HG03196 (cell line): ENCODE measurements around the gene KCNF1.

ENCODE experiments used
- ATAC-seq: cut with Tn5 transposase; IDR thresholded peaks from one replicate; pipeline ENCODE4 v1.9.1; 2021; ENCODE audit not compliant: unreplicated experiment

Gene KCNF1

DNA sequence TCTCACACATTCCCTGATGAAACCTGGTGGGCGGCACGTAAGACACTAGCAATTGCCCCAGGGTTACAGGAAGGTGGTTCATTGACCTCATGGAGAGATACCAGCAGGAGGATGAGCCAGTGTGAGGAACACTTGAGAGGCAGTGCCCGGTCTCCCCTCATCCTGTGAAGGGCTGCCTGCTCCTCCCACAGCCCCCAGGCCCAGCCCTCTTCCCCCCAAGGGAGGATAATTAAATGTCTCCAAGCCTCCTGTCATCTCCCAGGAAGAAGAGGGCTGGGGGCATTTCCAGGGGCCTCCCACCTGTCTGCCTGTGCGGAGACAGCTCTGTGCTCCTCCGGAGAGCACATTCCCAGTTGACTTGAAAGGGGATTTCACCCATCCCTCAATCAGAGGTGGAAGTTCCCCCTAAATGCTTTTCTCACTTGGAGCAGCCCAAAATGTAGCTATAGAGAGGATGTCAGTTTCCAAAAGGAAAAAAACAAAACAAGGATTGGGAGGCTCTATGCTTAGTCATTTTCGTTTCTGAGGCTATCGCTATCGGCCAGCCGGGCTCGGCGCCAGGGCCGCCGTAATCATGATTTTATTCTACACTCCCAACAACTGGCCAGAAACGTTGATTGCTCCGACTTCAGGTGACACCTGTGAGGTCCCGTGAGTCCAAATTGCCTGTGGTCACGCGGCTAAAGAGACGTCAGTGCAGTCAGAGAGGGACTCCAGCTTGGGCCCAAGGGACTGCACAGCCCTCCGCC, 7.1 kb downstream of the KCNF1 start:
- no peak for ATAC-seq

DNA sequence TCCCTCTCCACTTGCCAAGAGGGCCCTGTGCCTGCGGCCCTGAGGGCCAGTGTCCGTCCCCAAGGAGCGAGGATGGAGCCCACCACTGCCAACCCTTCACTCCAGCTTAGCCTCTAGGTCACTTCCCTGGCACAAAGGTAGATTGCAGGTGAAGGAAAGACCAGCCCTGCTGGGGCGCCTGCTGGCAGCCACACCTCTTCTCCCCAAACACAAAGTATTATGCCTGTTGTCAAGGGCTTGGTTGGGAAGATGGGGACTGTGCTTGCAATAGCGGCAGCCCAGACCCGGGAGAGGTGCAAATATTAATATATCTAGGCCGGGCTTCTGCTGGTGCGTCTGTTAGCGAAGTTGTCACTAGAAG, 7.7 kb downstream of the KCNF1 start:
- ATAC-seq: no peak

DNA sequence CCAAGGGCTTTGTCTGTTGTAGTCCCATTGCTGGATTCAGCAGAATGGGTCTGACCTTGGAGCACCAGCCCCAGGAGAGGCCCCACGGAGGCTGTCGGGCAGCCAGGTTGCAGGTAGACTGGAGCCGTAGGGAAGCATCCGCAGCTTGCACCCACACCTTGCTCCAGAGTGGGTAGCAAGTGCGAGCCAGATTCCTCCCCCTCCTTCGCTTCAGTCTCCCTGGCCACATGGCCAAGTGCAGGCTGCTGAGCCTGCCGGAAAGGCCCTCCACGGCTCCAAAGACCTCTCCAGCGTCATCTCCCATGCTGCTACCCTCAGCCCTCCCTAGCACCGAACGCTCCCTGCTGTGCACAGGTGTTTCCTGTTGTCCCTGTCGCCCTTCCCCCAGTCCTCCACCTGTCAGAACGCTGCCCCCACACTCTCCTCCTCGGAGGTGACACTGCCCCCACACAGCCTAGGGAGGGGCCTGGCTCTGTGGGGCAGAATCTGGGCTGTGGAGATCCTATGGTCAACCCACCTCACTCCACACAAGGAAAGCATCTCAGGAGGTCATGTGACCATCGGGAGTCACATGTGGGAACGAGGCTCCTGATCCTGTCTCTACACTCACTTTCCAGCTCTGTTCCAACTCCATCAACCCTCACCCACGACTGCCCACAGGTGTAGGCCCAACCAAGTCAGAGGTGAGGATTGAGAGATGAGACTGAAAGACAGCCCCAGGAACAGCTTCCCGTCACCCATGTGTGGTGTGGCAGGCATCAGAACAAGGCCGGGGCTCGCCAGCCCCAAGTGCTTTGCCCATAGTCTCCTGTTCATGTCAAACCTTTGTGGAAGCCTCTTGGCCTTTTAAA, 8.3 kb downstream of the KCNF1 start:
- no peak for ATAC-seq

DNA sequence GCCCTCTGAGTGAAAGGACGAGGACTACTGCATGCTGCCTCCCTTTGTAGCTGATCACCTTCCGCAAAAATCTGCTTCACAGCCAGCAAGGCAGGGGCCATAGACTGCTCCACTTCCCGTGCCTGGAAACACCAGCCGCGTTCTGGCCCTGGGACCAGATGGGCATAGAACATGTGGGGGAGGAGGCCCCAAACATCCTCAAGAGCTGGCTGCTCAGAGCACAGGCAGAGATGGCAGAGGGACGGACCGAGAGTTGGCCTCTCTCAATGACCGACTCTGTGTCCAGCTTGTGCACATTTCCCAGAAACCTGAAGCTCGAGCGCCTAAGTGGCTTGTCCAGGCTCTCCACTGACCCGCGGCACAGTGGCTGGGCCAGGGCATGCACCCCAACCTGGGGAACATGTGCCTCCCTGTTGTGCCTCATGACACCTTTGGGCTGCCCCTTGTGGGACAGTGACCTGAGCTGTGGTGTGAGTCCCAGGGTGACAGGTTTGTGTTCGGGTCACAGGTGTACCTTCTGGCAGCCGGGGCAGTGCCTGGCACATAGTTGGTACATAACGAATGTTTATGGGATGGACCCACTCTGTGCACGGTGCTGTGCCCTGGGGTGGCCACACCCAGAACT, 9.1 kb downstream of the KCNF1 start:
- no peak for ATAC-seq

DNA sequence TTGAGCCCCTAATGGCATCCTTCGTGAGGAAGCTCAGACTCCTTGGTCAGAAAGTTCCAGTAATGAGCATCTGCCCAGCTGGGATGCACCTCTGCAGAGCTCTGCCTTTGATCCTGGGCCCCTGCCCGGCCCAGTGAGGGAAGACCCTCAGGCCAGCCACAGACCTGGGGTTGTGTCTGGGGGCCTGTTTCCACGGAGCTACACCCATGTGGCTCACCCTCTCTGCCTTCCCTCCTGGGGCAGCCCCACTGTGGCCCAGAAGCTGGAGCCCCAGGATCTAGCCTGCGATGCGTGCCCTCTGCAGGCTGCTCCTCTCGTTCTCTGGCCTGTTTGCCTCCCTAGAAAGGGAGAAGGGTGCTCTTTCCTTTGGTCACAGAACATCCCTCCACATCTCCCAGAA, 9.8 kb downstream of the KCNF1 start:
- no peak for ATAC-seq

DNA sequence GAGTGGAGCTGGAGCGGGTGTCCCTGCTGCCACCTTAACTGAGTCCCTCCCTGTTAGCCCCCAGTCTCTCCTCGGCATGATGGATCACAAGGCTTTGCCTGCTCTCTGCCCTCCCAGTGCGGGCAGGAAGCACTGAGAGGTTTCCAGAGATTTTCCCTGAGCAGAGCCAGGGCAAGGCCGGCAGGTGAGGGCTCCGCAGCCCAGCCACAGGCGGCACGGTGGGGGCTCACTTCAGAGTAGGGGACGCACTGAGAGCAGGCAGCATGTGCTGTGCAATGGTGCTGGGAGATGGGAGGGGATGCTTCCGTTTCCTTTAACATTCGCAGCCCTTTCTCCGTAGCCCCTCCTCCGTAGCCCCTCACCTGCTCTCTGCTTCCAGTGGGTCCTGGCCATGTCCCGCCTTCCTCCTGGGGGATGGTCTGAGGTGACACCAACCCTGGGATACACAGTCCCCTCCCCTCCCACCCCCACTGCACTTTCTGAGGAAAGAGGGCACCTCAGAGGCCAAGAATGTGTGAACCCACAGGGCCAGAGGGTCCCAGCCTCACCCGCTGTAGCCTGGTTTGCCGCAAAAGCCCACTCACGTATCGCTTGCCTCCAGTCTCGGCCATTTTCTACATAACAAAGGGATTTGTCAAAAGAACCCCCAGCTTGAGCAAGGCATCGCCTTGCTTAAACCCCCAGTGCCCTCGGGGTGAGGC, 10.7 kb downstream of the KCNF1 start:
- ATAC-seq: no peak

DNA sequence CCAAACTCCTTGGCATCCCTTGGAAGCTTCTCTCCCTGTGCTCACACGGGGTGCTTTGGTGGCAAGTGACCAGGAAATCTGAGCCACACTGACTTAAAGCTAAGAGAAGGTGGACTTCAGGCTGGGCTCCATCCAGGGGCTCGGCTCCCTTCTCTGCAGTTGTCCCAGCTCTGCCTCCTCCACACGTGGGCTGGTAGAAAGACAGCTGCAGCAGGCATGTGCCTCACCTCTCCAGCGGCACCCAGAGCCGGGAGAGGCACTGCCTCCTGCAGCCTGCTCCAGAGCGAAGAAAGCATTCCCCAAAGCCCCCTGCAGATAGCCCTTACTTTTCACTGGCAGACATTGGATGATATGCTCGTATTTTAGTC, 11.3 kb downstream of the KCNF1 start:
- no peak for ATAC-seq

DNA sequence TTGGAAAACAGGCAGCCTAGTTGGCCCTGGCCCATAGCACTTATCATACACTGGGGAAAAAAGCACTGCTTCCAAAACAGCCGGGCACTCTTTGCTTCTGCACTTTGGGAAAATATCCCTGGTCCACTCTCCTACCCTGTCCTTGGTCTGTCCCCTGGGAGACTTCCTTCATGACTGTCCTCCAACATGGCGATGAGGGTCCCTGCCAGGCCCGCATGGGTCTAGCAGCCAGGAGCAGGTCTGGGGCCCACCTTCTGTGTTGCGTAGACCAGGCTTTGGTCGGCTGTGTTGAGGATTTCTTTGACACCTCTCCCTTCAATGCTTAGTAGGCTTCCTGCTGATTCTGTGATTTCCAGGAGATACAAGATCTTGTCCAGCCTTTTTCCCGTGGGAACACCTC, 12.2 kb downstream of the KCNF1 start:
- no peak for ATAC-seq

DNA sequence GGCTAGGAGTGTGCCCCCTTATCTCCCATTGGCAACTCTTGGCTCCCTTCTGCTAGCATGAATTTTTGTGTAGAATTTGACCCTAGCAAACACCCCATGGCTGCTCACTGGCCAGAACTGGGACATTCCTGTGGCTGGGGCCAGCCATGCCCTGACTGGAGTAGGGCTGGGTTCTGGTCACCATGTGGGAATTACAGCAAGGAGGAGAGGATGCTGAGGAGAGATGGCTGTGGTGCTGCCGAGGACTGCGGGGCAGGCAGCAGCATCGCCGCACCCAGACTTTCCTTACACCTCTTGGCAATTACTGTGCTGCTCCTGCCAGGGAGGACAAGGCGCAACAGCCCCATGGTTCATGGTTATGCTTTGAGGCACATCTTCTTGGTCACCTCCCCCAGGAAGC, 12.7 kb downstream of the KCNF1 start:
- no peak for ATAC-seq

DNA sequence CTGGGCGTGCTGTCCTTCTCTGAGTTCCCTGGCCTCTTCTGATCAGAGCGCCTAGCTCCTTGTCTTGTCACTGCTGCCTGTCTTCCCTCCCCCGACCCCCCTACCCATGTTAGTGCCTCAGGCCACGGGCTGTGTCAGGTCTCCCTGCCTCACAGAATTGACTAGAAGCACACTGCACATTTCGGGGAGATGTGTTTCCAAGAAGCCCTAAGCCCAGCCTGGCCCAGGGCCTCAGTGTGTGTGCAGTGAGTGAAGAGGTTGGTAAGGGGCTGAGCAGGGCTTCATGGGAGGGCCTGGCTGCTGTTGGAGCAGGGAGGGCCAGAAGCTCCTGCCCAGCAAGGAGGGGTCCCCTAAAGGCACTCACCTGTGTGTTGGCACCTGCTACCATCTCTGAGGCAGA, 13.1 kb downstream of the KCNF1 start:
- no peak for ATAC-seq

DNA sequence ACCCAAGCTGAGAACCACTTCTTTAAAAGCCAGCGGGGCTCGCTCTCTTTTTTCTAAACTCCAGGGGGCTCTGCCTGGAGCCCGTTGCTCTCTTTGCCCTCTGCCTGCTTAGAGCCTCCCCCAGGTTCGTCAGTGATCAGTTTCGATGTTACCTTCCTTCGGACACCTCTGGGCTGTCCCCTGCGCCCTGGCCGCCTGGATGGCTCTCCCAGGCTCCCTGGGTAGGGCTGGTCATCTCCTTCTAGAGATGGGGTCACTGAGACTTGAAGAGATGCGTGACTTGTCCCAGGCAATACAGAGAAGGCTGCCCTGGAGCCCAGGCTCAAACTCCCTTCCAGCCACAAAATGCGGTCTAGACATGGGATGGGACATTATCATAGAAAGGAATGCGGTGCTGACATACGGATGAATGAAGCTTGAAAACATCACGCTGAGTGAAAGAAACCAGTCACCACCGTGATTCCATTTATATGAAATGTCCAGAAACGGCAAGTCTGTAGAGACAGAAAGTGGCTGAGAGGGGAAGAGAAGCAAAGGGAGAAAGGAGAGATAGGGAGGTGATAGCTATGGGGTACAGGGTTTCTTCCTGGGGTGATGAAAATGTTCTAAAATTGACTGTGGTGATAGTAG, 14.6 kb downstream of the KCNF1 start:
- no peak for ATAC-seq

DNA sequence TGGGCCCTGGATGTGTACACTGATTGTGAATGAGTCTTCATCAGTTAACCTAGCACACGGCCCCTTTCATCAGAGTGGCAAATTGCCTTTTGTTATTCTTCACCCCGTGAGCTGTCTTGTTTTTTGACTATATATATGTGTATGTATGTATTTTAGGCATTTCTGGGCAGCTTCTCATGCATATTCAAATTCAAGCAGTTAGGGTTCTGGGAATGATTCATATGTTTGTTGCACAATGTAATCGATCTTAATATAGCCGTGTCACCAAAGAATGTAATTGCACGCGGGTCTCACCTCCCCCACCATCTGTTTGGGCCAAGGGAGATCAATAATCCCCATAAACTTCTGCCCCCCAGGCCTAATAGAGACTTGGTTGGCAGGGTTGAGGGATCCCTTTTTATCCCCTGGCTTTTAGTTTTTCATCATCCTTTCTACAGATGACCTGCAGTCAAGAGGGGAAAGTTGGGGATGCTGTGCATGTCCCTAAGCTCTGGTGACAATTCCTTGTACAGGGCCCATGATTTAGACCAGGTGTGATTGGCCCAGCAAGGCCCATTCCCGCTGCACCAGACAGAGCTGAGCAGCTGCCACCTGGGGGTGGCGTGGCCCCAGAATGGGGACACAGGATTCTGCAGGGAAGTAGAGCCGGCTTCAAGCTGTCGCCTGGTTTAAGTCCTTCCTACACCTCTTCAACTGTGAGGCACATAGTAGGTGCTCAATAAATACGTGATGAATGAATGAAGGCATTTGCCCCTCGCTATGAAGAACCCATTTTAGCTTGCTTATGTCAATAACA, 19.2 kb downstream of the KCNF1 start:
- no peak for ATAC-seq

DNA sequence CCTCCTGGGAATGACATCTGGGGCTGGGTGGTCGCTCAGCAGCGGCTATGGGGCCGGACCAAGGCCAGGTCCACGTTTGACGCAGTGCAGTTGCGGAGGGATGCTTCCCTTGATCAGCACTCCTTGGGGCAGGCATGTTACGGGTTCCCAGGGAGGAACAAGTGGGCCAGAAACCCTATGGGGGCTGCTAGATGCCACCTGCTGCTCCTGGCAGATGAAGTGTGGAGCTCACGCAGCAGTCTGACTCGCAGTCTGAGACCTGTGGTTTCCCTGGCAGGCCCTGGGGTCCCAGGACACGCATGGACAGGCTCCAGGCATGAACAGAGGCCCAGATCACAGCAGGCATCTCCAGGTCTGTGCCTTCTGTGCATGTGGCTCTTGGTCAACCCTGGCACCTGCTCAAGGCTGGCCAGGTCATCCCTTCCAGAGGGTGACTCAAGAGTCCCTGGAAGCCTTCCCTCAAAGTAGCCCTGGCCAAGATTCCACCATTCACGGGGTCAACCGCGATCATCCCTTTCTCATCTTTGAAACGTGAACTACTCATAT, 20.0 kb downstream of the KCNF1 start:
- ATAC-seq: no peak

DNA sequence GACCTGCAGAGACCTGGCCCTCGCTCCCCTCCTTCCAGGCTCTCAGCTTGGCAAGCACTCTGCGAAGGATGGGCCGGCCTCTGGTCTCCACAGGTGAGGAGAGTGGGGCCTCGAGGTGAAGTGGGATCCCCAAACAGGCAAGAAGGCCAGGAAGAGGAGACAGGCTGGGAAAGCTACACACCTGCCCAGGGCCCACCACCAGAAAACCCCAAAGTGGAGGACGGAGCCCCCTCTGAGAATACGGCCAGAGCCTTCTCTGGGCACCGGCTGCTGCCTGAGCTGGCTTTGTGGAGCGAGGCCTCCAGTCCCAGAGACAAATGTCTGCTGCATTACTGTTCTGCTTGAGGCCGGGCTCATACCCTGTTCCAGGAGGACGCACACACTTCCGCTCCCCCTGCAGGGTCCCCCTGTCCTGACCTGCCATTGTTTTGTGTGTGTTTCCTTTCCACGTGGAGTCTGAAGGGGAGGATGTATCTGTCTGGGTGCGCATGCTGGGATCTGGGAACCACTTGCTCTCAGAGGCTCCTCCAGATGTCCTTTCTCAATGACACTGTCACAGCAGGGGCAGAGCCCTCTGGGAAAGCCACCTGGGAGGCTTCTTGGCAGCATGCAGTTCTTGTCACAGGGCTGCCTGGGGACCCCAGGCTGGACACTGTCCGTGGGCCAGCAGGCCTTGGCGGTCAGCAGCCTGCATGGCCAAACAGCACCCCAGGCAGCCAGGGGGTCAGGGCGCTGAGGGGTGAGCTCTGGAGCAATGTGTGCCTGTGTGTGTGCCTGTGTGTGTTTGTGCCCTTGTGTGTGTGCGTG, 20.8 kb downstream of the KCNF1 start:
- no peak for ATAC-seq

DNA sequence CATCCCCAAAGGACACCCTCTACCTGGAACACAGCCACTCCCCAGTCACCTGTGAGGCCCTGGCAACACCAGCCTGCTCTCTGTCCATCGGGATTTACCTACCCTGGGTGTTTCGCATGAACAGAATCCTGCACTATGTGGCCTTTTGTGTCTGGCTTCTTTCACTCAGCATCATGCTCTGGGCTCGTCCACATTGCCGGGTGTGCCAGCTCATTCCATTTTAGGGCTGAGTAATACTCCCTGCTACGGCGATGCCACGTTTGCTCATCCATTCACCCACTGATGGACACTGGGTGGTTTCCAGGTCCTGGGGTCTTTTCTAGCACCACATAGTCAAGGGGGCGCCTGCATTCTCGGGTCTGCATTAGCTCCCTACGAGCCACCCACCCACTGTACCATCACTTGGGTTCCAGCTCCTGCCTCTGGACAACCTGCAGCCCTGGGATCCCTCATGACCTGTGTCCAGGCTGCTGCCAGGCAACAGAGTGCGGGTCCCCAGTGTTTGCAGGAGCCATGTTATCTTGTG, 22.0 kb downstream of the KCNF1 start:
- no peak for ATAC-seq

DNA sequence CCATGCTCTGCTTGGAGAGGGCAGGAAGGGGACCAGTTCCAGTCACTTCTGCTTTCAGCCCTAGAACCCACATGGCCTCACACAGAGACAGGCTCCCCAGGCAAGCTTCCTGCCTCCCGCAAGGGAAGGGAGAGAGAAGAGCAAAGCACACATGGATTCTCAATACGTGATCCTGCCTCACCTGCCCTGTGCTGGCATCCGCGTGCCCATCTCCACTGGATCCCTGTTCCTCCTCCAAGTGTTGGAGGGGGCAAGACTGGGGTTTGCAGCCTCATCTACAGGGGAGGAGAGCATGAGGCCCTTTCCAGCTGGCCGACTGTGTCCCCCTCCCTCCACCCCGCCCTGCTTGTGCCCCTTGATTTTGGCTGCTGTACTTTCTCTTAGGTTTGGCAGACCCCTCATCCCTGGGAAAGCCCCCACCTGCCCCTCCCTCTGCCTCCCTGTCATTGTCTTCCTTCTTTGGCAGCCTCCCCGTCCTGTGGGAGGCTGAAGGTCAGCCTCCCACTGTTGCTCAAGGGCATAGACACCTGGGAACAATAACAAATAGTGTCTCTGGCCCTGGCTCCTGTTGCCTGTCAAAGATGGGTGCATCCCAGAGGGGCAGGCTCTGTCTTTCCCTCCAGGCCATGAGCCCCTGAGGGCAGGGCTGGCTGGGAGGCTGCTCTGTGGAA, 22.7 kb downstream of the KCNF1 start:
- ATAC-seq: no peak

DNA sequence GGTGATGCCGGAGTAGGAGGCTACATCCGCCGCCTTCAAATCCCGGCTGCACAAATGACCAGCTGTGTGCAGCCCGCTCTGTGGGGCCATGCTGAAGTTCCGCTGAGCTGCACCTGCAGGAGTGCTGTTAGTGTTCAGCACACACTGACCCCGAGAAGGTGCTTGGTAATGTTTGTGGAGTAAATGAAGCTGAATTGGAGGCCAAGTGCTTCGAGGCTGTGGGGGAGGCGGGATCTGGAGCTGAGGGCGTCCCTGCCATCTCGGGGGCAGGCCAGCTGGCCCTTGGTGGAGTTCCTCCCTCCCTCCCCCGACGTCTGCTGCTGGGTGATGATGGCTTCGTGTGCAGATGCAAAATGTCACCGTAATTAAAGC, 23.2 kb downstream of the KCNF1 start:
- ATAC-seq: no peak

DNA sequence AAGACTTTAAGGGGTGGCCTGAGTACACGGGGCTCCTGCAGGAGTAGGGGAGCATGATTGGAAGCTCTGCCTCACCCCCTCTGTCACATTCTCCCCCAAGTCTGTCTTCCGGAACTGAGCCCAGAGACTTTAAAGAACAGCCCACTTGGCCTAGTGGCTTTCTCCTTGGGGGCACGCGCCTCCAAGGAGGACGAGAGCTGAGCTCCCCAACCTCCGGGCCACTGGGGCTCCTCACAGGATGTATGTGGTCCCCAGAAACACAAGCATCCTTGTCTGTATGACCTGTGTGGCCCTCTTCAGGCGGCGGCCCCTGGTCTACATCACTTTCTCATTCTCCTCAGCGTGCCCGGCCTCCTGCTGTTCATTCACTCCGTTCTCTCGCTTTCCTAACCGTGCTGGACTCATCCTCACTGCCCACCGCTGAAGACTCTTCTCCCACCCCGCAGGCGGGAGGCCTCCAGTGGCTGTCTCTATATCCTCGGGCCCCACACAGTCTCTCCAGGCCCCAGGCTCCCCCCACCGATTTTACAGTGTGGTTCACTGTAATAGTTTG, 23.7 kb downstream of the KCNF1 start:
- ATAC-seq: no peak
